ENCODE data around the gene MED31. TPM values are rescaled to one million over a fixed set of nuclear protein-coding genes. Genes with fewer than 3 reads are reported as not detected.

The MED31 gene
- total and polyA plus RNA-seq, 2 of the 13 experiments (the other 11 are each of a cell fraction or from before 2014, with no cell fraction given) = 19.0 to 20.9 TPM

DNA sequence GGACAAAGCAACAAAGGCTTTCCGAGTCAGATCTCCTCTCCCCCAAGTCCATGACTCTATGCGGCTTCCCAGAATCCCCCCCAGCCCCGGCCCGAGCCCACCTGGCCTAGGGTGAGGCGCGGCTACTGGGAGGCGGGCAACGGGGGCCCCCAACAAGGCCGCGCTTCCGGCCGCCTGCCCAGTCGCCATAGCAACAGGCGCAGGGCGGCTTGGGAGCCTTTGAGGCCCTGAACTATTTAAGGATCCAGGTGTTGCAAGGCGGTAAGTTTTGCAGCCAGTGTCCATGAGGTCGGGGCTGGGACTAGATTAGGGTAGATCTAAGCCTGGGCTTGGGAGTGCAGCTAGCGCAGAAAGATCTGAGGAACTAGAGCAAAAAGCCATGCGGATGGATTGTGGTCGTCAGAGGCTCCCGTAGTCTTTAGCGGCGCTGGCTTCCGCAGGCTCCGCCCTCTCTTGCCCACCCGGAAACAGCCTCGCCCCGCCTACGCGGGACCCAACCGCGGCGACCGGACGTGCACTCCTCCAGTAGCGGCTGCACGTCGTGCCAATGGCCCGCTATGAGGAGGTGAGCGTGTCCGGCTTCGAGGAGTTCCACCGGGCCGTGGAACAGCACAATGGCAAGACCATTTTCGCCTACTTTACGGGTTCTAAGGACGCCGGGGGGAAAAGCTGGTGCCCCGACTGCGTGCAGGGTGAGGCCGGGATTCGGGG is 10.7 kb downstream of the MED31 start, which contains the start of the genes KIAA0753 and TXNDC17 (continued):
- TF ChIP-seq E2F1 (CRISPR knock-in tag; IDR thresholded peaks at IDR 0.05) (peak; percentile 64), HNRNPUL1 (IDR thresholded peaks at IDR 0.05; ENCODE audit: low read depth, low read length) (no peak), ZNF737 (CRISPR knock-in tag; IDR thresholded peaks at IDR 0.05; ENCODE audit: borderline replicate concordance) (0 out of 2 replicates have a peak, but pooled peaks have one; percentile 14), REXO4 (CRISPR knock-in tag; IDR thresholded peaks at IDR 0.05; ENCODE audit: borderline replicate concordance) (0 out of 2 replicates have a peak, but pooled peaks have one; percentile 19), RCOR2 (CRISPR knock-in tag; IDR thresholded peaks at IDR 0.05) (0 out of 2 replicates have a peak, but pooled peaks have one; percentile 44), ZNF263 (CRISPR knock-in tag; IDR thresholded peaks at IDR 0.05) (no peak), SIN3B (IDR thresholded peaks at IDR 0.05; ENCODE audit: low read length) (no peak), HMGXB3 (CRISPR knock-in tag; IDR thresholded peaks at IDR 0.05; ENCODE audit: borderline replicate concordance) (peak; percentile 60; the same call in 1 of the 2 replicates), EZH2 (conservative IDR thresholded peaks at IDR 0.05; ENCODE audit: low read depth, low read length) (no peak), EEA1 (CRISPR knock-in tag; IDR thresholded peaks at IDR 0.05; ENCODE audit: borderline replicate concordance) (no peak), ZNF451 (CRISPR knock-in tag; IDR thresholded peaks at IDR 0.05) (0 out of 2 replicates have a peak, but pooled peaks have one; percentile 44), ZSCAN22 (CRISPR knock-in tag; IDR thresholded peaks at IDR 0.05) (no peak), HNRNPLL (IDR thresholded peaks at IDR 0.05; ENCODE audit: low read depth, low read length, poor library complexity, severe bottlenecking) (peak; percentile 94), HNF1B (CRISPR knock-in tag; IDR thresholded peaks at IDR 0.05) (peak; percentile 64; the same call in 1 of the 2 replicates), ARNTL (CRISPR knock-in tag; IDR thresholded peaks at IDR 0.05) (peak; percentile 66), TEAD3 (CRISPR knock-in tag; optimal IDR thresholded peaks at IDR 0.05; ENCODE audit: borderline replicate concordance) (peak; percentile 24)
- TF ChIP-seq, protein P1, sequence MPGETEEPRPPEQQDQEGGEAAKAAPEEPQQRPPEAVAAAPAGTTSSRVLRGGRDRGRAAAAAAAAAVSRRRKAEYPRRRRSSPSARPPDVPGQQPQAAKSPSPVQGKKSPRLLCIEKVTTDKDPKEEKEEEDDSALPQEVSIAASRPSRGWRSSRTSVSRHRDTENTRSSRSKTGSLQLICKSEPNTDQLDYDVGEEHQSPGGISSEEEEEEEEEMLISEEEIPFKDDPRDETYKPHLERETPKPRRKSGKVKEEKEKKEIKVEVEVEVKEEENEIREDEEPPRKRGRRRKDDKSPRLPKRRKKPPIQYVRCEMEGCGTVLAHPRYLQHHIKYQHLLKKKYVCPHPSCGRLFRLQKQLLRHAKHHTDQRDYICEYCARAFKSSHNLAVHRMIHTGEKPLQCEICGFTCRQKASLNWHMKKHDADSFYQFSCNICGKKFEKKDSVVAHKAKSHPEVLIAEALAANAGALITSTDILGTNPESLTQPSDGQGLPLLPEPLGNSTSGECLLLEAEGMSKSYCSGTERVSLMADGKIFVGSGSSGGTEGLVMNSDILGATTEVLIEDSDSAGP (CRISPR knock-in tag; IDR thresholded peaks at IDR 0.05; ENCODE audit: borderline replicate concordance) = peak; percentile 98

Data from HepG2 (cell line).